K562 (cell line): ENCODE results near the gene USP10. TPM values are rescaled to one million over a fixed set of nuclear protein-coding genes. Genes with fewer than 3 reads are reported as not detected.
A peak's percentile ranks its signal among the peaks of the same experiment; 100 is the strongest.

Experiments used
- BRD4 ChIP-seq: fragments of 200-600 bp; sonication (generic); IDR thresholded peaks from 2 replicates; pipeline ENCODE4 v1.6.1; 2017; ENCODE audit warnings: inconsistent platforms
- BRF2 ChIP-seq: IDR thresholded peaks from 3 replicates; pipeline ENCODE4 v1.6.1; 2011; ENCODE audit warnings: borderline replicate concordance, mild to moderate bottlenecking; ENCODE audit not compliant: insufficient read length, insufficient read depth
- CEBPZ ChIP-seq: fragments of 150-350 bp; IDR thresholded peaks from 2 replicates; pipeline ENCODE4 v1.6.1; 2014; ENCODE audit warnings: low read depth, mild to moderate bottlenecking, low read length, borderline replicate concordance
- DLX4 ChIP-seq: fragments of 250-450 bp; sonication (Bioruptor Pico); IDR thresholded peaks from 2 replicates; pipeline ENCODE4 v1.6.1; 2021; ENCODE audit warnings: mild to moderate bottlenecking
- DMBX1 ChIP-seq: fragments of 250-450 bp; sonication (Bioruptor Pico); IDR thresholded peaks from 2 replicates; pipeline ENCODE4 v1.8.0; 2022; ENCODE audit warnings: inconsistent platforms, mild to moderate bottlenecking, moderate library complexity, borderline replicate concordance
- PKNOX1 ChIP-seq: fragments of 450-650 bp; IDR thresholded peaks from 2 replicates; pipeline ENCODE4 v1.6.1; 2016
- POLR2G ChIP-seq: fragments of 200-400 bp; formaldehyde crosslinking; IDR thresholded peaks from 2 replicates; pipeline ENCODE4 v1.6.1; 2017; ENCODE audit warnings: low read depth, mild to moderate bottlenecking, antibody characterized with exemption, low read length, moderate library complexity
- PRDM10 ChIP-seq: fragments of 450-650 bp; IDR thresholded peaks from 2 replicates; pipeline ENCODE4 v1.6.1; 2018; ENCODE audit not compliant: partially characterized antibody
- SP1 ChIP-seq: sonication (generic); formaldehyde crosslinking; IDR thresholded peaks from 2 replicates; pipeline ENCODE4 v1.8.1; 2022; ENCODE audit warnings: mild to moderate bottlenecking, missing genetic modification reagents
- SP2 ChIP-seq: IDR thresholded peaks from 2 replicates; pipeline ENCODE4 v1.6.1; 2011; ENCODE audit warnings: mild to moderate bottlenecking, low read depth, low read length, moderate library complexity; ENCODE audit not compliant: poor library complexity, severe bottlenecking; ENCODE audit errors: extremely low read depth
- SREBF1 ChIP-seq: fragments of 150-350 bp; IDR thresholded peaks from 2 replicates; pipeline ENCODE4 v1.6.1; 2014; ENCODE audit warnings: antibody characterized with exemption, low read depth, low read length, borderline replicate concordance
- STAT5B ChIP-seq: fragments of 250-450 bp; sonication (Bioruptor Pico); IDR thresholded peaks from 2 replicates; pipeline ENCODE4 v1.8.0; 2021; ENCODE audit warnings: mild to moderate bottlenecking, inconsistent platforms
- THRB ChIP-seq: fragments of 450-650 bp; formaldehyde crosslinking; conservative IDR thresholded peaks from 2 replicates; pipeline ENCODE4 v1.4.0; 2022; ENCODE audit warnings: mild to moderate bottlenecking, missing genetic modification characterization
- ZNF583 ChIP-seq: fragments of 250-450 bp; sonication (Bioruptor Pico); IDR thresholded peaks from 2 replicates; pipeline ENCODE4 v1.4.0; 2020
- polyA plus RNA-seq, 8 experiments: library from polyadenylated mRNA; depleted of rRNA in 4 of 8; stranded (reverse) in 5 of 8; unstranded in 3 of 8; fragments of >200 nt; fragmentation: Nextera tagmentation in 2 of 8; fragmentation: Illumina TruSeq in 1 of 8; extraction: Ambion mirVana in 2 of 8; extraction: Trizol in 1 of 8; gene quantifications; 2 replicates each; pipeline versions ENCODE4 v1.2.1 to v1.2.3, GENCODE V29; 2011 to 2014; ENCODE audit warnings: inconsistent platforms in 1 of 8, missing spikeins in 1 of 8
- total RNA-seq, 7 experiments: library from RNA; depleted of rRNA in 6 of 7; stranded (reverse); fragments of >200 nt in 6 of 7; fragmentation: Illumina TruSeq in 2 of 7; extraction: Trizol in 2 of 7; gene quantifications; 2 replicates each; pipeline versions ENCODE4 v1.2.1 to v1.2.3, GENCODE V29; 2011 to 2021; ENCODE audit warnings: low replicate concordance in 1 of 7

USP10 gene
- total and polyA plus RNA-seq, 9 of the 15 experiments (the other 6 are each of a cell fraction or from before 2014, with no cell fraction given) = 61.7 to 197 (median 116) TPM

GRCh38 chr16:84732674-84733352, 33.0 kb downstream of the USP10 start (continued):
- no peak for TF ChIP-seq PRDM10
- no peak for TF ChIP-seq BRF2
- TF ChIP-seq CEBPZ = no peak
- no peak for TF ChIP-seq POLR2G
- TF ChIP-seq PKNOX1 = peak; percentile 47
- peak; percentile 22; the same call in 1 of the 2 replicates for TF ChIP-seq ZNF583
- no peak for TF ChIP-seq SREBF1
- TF ChIP-seq BRD4 = peak; percentile 67; the same call in 1 of the 2 replicates
- no peak for TF ChIP-seq STAT5B (CRISPR knock-in tag)
- TF ChIP-seq THRB = no peak
- TF ChIP-seq DMBX1 (CRISPR knock-in tag) = peak; percentile 42
- no peak for TF ChIP-seq DLX4
- no peak for TF ChIP-seq SP1 (CRISPR knock-in tag)
- no peak for TF ChIP-seq SP2
